ENCODE data around the gene ATRAID.

GRCh38 chr2:27247893-27248292 is 36.1 kb downstream of the ATRAID start:
- TF ChIP-seq CTBP1 (IDR thresholded peaks at IDR 0.05; ENCODE audit: borderline replicate concordance) = no peak
- TF ChIP-seq ARNT (IDR thresholded peaks at IDR 0.05) = no peak
- no peak for TF ChIP-seq LEF1 (IDR thresholded peaks at IDR 0.05; ENCODE audit: borderline replicate concordance)
- no peak for TF ChIP-seq L3MBTL2 (conservative IDR thresholded peaks at IDR 0.05)
- no peak for TF ChIP-seq FOXK2 (IDR thresholded peaks at IDR 0.05)
- TF ChIP-seq TARDBP (IDR thresholded peaks at IDR 0.05) = no peak
- no peak for TF ChIP-seq FOXM1 (IDR thresholded peaks at IDR 0.05; ENCODE audit: borderline replicate concordance)
- TF ChIP-seq SP1 (IDR thresholded peaks at IDR 0.05) = no peak
- no peak for TF ChIP-seq PKNOX1 (IDR thresholded peaks at IDR 0.05)
- TF ChIP-seq BHLHE40 (IDR thresholded peaks at IDR 0.05; ENCODE audit: borderline replicate concordance) = no peak
- no peak for TF ChIP-seq HDGF (IDR thresholded peaks at IDR 0.05; ENCODE audit: borderline replicate concordance)
- TF ChIP-seq ELF4 (IDR thresholded peaks at IDR 0.05) = no peak

Measured in HEK293T (cell line).